Measurements from ENCODE around the gene MOSPD3.

The MOSPD3 gene

DNA sequence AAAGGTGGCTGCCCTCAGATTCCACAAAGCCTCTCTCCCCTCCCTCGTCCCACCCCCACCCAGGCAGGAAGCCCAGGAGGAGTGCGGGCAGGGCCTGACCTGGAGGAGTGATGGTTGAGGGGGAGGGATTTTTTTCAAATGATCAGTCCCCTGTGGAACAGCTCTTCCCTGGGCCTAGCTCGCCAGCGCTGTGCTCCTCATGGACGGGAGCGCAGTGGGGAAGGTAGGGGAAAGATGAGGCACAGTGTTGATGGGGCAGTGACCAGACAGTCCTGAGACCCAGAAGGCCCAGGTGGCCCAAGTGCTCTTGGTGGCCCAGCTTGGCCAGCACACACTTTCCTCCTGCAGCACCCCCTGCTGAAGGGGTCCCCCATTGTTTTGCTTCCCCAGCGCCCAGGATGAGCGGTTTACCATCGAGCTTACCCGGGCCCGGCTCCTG is 47.2 kb upstream of the MOSPD3 start:
- H3K4me3 ChIP-seq (ENCODE audit: insufficient read depth, low read length, poor library complexity, severe bottlenecking), result no peak overlapping the region
- no peaks in the 10 kb centered on the region for H3K27me3 ChIP-seq (ENCODE audit: low read length)
- no peak overlapping the region for H3K9ac ChIP-seq (ENCODE audit: low read length)
- no peaks in the 10 kb centered on the region for H3F3A ChIP-seq (ENCODE audit: insufficient read depth)
- no peaks in the 10 kb centered on the region for H4K20me1 ChIP-seq (ENCODE audit: low read depth, low read length)
- H3K36me3 ChIP-seq (ENCODE audit: low read length), result no peaks in the 10 kb centered on the region
- no peak overlapping the region for H3K27ac ChIP-seq (ENCODE audit: low read depth, low read length)
- no peaks in the 10 kb centered on the region for H3K9me3 ChIP-seq (ENCODE audit: insufficient read depth, low read length)
- H3K4me2 ChIP-seq (ENCODE audit: low read depth, low read length, poor library complexity, severe bottlenecking), result no peak overlapping the region
- no peak for TF ChIP-seq CTCF (IDR thresholded peaks at IDR 0.05; ENCODE audit: insufficient read depth, low read length, poor library complexity, severe bottlenecking)
- no peak for TF ChIP-seq EZH2phosphoT487 (conservative IDR thresholded peaks at IDR 0.05; ENCODE audit: low read length)
- H3K79me2 ChIP-seq (ENCODE audit: insufficient read depth, low read length), result no peaks in the 10 kb centered on the region
- no peaks in the 10 kb centered on the region for H3K9me2 ChIP-seq (replicated peaks; ENCODE audit: insufficient read depth, low read length)
- no peak overlapping the region for H2AFZ ChIP-seq (ENCODE audit: low read depth, low read length, severe bottlenecking)

DNA sequence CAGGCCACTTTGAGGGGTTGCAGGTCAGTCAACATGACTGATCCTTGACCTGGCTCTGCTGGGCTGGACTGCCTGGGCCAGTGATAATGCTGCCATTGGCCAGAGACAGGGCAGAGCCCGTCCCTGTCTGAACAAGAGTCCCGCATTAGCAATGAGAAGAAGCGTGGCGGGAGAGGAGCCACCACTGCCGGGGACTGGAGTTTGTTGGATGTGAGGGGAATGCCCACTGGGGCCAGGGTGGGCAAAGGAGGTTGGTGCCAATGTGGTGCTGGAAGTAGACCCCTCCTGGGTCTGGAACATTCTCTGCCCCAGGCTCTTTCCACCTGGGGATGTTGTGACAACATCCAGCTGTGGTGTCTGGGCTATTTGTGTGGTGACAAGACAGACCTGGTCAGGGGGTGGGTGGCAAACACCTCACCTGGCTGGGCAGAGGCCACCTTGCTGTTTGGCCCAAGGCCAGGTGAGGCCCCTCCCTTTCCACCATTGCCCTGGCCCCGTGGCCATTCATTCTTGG is 46.3 kb upstream of the MOSPD3 start:
- Histone ChIP-seq H3K27ac (ENCODE audit: low read depth, low read length) (no peak overlapping the region), H2AFZ (ENCODE audit: low read depth, low read length, severe bottlenecking) (no peak overlapping the region), H3K27me3 (ENCODE audit: low read length) (no peaks in the 10 kb centered on the region), H3F3A (ENCODE audit: insufficient read depth) (no peaks in the 10 kb centered on the region), H3K9me2 (replicated peaks; ENCODE audit: insufficient read depth, low read length) (no peaks in the 10 kb centered on the region), H4K20me1 (ENCODE audit: low read depth, low read length) (no peaks in the 10 kb centered on the region), H3K36me3 (ENCODE audit: low read length) (no peaks in the 10 kb centered on the region), H3K4me2 (ENCODE audit: low read depth, low read length, poor library complexity, severe bottlenecking) (no peak overlapping the region), H3K9me3 (ENCODE audit: insufficient read depth, low read length) (no peaks in the 10 kb centered on the region), H3K79me2 (ENCODE audit: insufficient read depth, low read length) (no peaks in the 10 kb centered on the region), H3K4me3 (ENCODE audit: insufficient read depth, low read length, poor library complexity, severe bottlenecking) (no peak overlapping the region), H3K9ac (ENCODE audit: low read length) (no peak overlapping the region)
- TF ChIP-seq EZH2phosphoT487 (conservative IDR thresholded peaks at IDR 0.05; ENCODE audit: low read length) (no peak), CTCF (IDR thresholded peaks at IDR 0.05; ENCODE audit: insufficient read depth, low read length, poor library complexity, severe bottlenecking) (no peak)

GRCh38 chr7:100567031-100567730 is 45.2 kb upstream of the MOSPD3 start:
- H3K27ac ChIP-seq (ENCODE audit: low read depth, low read length), result no peak overlapping the region
- no peak overlapping the region for H3K4me3 ChIP-seq (ENCODE audit: insufficient read depth, low read length, poor library complexity, severe bottlenecking)
- no peaks in the 10 kb centered on the region for H3K27me3 ChIP-seq (ENCODE audit: low read length)
- no peak overlapping the region for H3K4me2 ChIP-seq (ENCODE audit: low read depth, low read length, poor library complexity, severe bottlenecking)
- no peak overlapping the region for H3K9ac ChIP-seq (ENCODE audit: low read length)
- H3K9me2 ChIP-seq (replicated peaks; ENCODE audit: insufficient read depth, low read length), result no peaks in the 10 kb centered on the region
- no peaks in the 10 kb centered on the region for H4K20me1 ChIP-seq (ENCODE audit: low read depth, low read length)
- H3K36me3 ChIP-seq (ENCODE audit: low read length), result no peaks in the 10 kb centered on the region
- no peak overlapping the region for H2AFZ ChIP-seq (ENCODE audit: low read depth, low read length, severe bottlenecking)
- no peaks in the 10 kb centered on the region for H3F3A ChIP-seq (ENCODE audit: insufficient read depth)
- H3K9me3 ChIP-seq (ENCODE audit: insufficient read depth, low read length), result no peaks in the 10 kb centered on the region
- TF ChIP-seq EZH2phosphoT487 (conservative IDR thresholded peaks at IDR 0.05; ENCODE audit: low read length) (no peak), CTCF (IDR thresholded peaks at IDR 0.05; ENCODE audit: insufficient read depth, low read length, poor library complexity, severe bottlenecking) (no peak)
- no peaks in the 10 kb centered on the region for H3K79me2 ChIP-seq (ENCODE audit: insufficient read depth, low read length)
